ENCODE results near the gene CFAP54.

CFAP54 gene

DNA sequence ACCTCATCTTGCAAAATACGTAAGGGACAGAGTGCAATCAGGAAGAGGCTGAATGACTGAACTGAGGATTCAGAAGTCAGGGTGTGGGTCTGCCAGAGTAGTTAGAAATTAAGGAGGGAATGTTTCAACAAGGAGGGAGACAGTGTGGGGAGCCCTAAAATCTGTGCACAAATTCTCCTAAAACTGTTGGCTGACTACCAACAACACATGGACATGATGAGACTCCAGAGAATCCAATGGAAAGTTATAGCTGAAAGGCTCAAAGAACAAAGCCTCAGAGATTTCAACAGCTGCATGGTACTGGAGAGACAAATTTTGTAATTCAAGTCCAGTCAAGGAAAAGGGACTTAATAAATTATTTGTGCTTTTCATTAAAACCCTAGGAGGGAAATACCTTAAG is 381.6 kb downstream of the CFAP54 start:
- H3K4me3 ChIP-seq (ENCODE audit: low read length in 2 of 2): no peak overlapping the region
- no peak overlapping the region for H3K27ac ChIP-seq (ENCODE audit: low read depth in 2 of 2, low read length in 2 of 2)
- no peaks in the 10 kb centered on the region for H3K4me1 ChIP-seq (ENCODE audit: control insufficient read depth in 2 of 2, insufficient read depth in 2 of 2, low read length in 2 of 2)

DNA sequence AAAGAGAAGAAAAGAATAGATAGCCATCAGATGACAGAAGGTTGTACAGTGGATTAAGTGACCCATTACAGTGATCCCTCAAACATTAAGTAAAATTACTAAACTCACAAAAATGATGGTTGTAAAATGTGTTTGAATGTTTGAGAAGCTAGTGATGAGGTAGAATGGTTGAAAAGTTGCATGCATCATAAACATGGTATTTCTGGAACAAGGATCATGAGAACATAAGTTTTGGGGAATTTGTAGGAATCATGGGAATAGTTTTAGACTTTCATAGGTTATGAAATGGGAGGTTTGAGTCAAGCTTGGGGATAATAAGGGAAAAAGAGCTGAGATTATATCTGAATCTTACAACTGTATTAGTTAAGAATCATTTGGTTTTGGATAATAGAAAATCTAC is 383.6 kb downstream of the CFAP54 start:
- Histone ChIP-seq H3K9ac (ENCODE audit: low read depth in 1 of 2, low read length in 2 of 2) (no peak overlapping the region), H3K9me3 (ENCODE audit: control insufficient read depth in 2 of 2, low read length in 2 of 2) (no peaks in the 10 kb centered on the region), H3K27ac (ENCODE audit: low read depth in 2 of 2, low read length in 2 of 2) (no peak overlapping the region), H3K4me3 (ENCODE audit: low read length in 2 of 2) (no peak overlapping the region), H3K36me3 (ENCODE audit: control insufficient read depth in 2 of 2, insufficient read depth in 2 of 2, low read length in 2 of 2) (no peaks in the 10 kb centered on the region), H3K27me3 (ENCODE audit: control insufficient read depth in 2 of 2, insufficient read depth in 2 of 2, low read length in 2 of 2) (peaks cover 0 to under 1% of the 10 kb centered on the region in 2 donors), H3K4me1 (ENCODE audit: control insufficient read depth in 2 of 2, insufficient read depth in 2 of 2, low read length in 2 of 2) (no peaks in the 10 kb centered on the region)

More for the DNA sequence above, 381.6 kb downstream of the CFAP54 start:
- Histone ChIP-seq H3K9me3 (ENCODE audit: control insufficient read depth in 2 of 2, low read length in 2 of 2) (no peaks in the 10 kb centered on the region), H3K36me3 (ENCODE audit: control insufficient read depth in 2 of 2, insufficient read depth in 2 of 2, low read length in 2 of 2) (no peaks in the 10 kb centered on the region), H3K27me3 (ENCODE audit: control insufficient read depth in 2 of 2, insufficient read depth in 2 of 2, low read length in 2 of 2) (no peaks in the 10 kb centered on the region), H3K9ac (ENCODE audit: low read depth in 1 of 2, low read length in 2 of 2) (no peak overlapping the region)

DNA sequence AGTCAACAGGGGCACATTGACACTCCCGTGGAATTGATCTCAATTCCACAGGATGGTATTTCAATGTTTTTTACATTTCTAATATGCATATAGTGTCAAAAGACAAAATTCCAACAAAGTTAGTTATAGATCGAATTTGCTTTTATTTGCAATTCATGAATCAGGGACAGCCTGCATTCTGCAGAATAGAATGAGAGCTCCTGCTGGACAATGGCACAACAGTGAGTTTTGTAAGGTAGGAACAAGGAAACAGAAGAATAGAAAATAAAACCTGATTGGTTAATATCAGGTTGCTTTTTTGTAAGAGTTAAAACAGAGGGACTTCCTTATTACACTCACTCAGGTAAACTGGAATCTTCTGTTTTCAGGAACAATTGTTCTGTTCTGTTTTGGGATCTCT is 384.8 kb downstream of the CFAP54 start:
- Histone ChIP-seq H3K36me3 (ENCODE audit: control insufficient read depth in 2 of 2, insufficient read depth in 2 of 2, low read length in 2 of 2) (no peaks in the 10 kb centered on the region), H3K4me1 (ENCODE audit: control insufficient read depth in 2 of 2, insufficient read depth in 2 of 2, low read length in 2 of 2) (no peaks in the 10 kb centered on the region), H3K27me3 (ENCODE audit: control insufficient read depth in 2 of 2, insufficient read depth in 2 of 2, low read length in 2 of 2) (peaks cover 0 to 2% of the 10 kb centered on the region in 2 donors), H3K9ac (ENCODE audit: low read depth in 1 of 2, low read length in 2 of 2) (no peak overlapping the region), H3K27ac (ENCODE audit: low read depth in 2 of 2, low read length in 2 of 2) (no peak overlapping the region), H3K9me3 (ENCODE audit: control insufficient read depth in 2 of 2, low read length in 2 of 2) (no peaks in the 10 kb centered on the region), H3K4me3 (ENCODE audit: low read length in 2 of 2) (no peak overlapping the region)

DNA sequence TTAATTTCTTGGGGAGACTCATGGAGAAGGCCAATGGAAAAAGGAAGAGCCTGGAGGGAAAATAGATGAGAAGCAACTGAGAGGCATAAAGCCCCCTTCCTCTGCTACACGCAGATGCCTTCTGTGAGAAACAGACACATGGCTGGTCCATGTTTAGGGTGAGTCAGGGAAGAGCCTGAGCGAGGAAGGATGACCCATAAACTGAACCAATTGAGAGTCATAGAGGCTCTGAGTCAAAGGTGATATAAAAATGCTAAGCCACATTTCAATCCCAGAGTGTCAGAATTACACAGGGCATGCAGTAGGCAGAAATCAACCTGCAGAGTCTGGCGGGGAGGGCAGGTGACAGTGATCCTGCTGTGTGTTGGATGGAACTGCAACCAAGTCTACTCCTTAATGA is 387.6 kb downstream of the CFAP54 start:
- Histone ChIP-seq H3K4me1 (ENCODE audit: control insufficient read depth in 2 of 2, insufficient read depth in 2 of 2, low read length in 2 of 2) (no peaks in the 10 kb centered on the region), H3K27me3 (ENCODE audit: control insufficient read depth in 2 of 2, insufficient read depth in 2 of 2, low read length in 2 of 2) (peaks cover 0 to 2% of the 10 kb centered on the region in 2 donors), H3K9me3 (ENCODE audit: control insufficient read depth in 2 of 2, low read length in 2 of 2) (no peaks in the 10 kb centered on the region), H3K27ac (ENCODE audit: low read depth in 2 of 2, low read length in 2 of 2) (no peak overlapping the region), H3K9ac (ENCODE audit: low read depth in 1 of 2, low read length in 2 of 2) (no peak overlapping the region), H3K4me3 (ENCODE audit: low read length in 2 of 2) (no peak overlapping the region), H3K36me3 (ENCODE audit: control insufficient read depth in 2 of 2, insufficient read depth in 2 of 2, low read length in 2 of 2) (no peaks in the 10 kb centered on the region)

DNA sequence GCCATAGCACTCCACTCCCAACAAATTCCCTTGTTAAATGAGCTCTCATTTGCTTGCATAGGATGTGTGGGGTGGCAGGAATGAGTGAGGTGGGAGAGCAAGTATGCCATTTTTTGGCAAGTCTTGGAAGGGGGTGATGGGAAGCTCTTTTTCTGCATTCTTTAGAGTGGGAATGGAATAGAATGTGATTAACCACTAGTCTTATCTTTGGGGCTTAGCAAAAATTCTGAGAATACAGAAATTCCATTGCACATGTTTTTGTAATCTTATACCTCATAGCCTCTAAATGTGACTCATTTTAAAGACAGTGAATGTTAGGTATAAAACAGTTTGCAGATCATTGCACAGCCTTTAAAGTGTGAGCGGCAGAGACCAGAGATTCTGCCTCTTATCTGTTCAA is 389.3 kb downstream of the CFAP54 start:
- Histone ChIP-seq H3K9ac (ENCODE audit: low read depth in 1 of 2, low read length in 2 of 2) (no peak overlapping the region), H3K27ac (ENCODE audit: low read depth in 2 of 2, low read length in 2 of 2) (no peak overlapping the region), H3K9me3 (ENCODE audit: control insufficient read depth in 2 of 2, low read length in 2 of 2) (no peaks in the 10 kb centered on the region), H3K27me3 (ENCODE audit: control insufficient read depth in 2 of 2, insufficient read depth in 2 of 2, low read length in 2 of 2) (peaks cover 0 to 2% of the 10 kb centered on the region in 2 donors), H3K4me1 (ENCODE audit: control insufficient read depth in 2 of 2, insufficient read depth in 2 of 2, low read length in 2 of 2) (no peaks in the 10 kb centered on the region), H3K4me3 (ENCODE audit: low read length in 2 of 2) (no peak overlapping the region), H3K36me3 (ENCODE audit: control insufficient read depth in 2 of 2, insufficient read depth in 2 of 2, low read length in 2 of 2) (no peaks in the 10 kb centered on the region)

DNA sequence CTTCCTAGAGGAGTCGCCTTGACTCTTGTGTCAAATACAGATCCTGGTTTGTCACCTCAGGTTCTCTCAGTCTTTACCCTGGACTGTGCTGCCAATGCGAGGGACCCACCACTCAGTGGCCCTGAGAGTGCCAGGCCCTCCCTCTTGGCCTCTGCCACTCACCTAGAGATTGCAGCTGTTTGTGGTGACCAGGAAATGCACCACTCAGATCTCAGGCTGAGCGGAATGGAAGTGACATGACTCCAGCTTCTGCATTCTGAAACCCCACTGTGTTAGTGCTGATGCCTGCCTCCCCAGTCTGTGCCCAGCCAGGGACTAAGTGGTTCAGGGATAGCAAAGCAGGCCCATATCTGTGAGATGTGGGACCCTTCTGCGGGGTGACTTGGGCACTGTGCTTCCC is 389.9 kb downstream of the CFAP54 start:
- no peak overlapping the region for H3K9ac ChIP-seq (ENCODE audit: low read depth in 1 of 2, low read length in 2 of 2)
- H3K4me3 ChIP-seq (ENCODE audit: low read length in 2 of 2): no peak overlapping the region
- H3K4me1 ChIP-seq (ENCODE audit: control insufficient read depth in 2 of 2, insufficient read depth in 2 of 2, low read length in 2 of 2): no peaks in the 10 kb centered on the region
- peaks cover 0 to 2% of the 10 kb centered on the region in 2 donors for H3K27me3 ChIP-seq (ENCODE audit: control insufficient read depth in 2 of 2, insufficient read depth in 2 of 2, low read length in 2 of 2)
- no peak overlapping the region for H3K27ac ChIP-seq (ENCODE audit: low read depth in 2 of 2, low read length in 2 of 2)
- H3K36me3 ChIP-seq (ENCODE audit: control insufficient read depth in 2 of 2, insufficient read depth in 2 of 2, low read length in 2 of 2): no peaks in the 10 kb centered on the region
- no peaks in the 10 kb centered on the region for H3K9me3 ChIP-seq (ENCODE audit: control insufficient read depth in 2 of 2, low read length in 2 of 2)

DNA sequence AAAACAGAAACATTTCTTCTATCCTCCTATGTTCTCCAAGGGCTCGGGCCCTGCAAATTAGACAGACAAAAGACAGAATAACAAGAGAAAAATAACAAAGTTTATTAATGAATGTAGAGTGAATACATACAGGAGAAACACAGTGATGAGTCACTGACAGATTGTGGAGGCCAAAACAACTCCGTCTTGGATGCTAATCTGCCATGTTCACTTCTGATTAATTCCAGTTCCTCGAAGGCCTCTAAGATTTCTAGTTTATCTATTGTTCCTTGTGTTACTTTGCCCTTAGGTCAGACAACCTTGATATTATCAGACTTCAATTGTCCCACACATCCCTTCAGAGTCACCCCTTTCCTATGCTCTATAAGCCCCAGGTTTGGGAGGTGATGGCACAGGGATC is 390.8 kb downstream of the CFAP54 start:
- H3K36me3 ChIP-seq (ENCODE audit: control insufficient read depth in 2 of 2, insufficient read depth in 2 of 2, low read length in 2 of 2): no peaks in the 10 kb centered on the region
- H3K27ac ChIP-seq (ENCODE audit: low read depth in 2 of 2, low read length in 2 of 2): no peak overlapping the region
- H3K9me3 ChIP-seq (ENCODE audit: control insufficient read depth in 2 of 2, low read length in 2 of 2): no peaks in the 10 kb centered on the region
- H3K9ac ChIP-seq (ENCODE audit: low read depth in 1 of 2, low read length in 2 of 2): no peak overlapping the region
- H3K4me1 ChIP-seq (ENCODE audit: control insufficient read depth in 2 of 2, insufficient read depth in 2 of 2, low read length in 2 of 2): no peaks in the 10 kb centered on the region
- H3K27me3 ChIP-seq (ENCODE audit: control insufficient read depth in 2 of 2, insufficient read depth in 2 of 2, low read length in 2 of 2): peaks cover 0 to 2% of the 10 kb centered on the region in 2 donors
- H3K4me3 ChIP-seq (ENCODE audit: low read length in 2 of 2): no peak overlapping the region

DNA sequence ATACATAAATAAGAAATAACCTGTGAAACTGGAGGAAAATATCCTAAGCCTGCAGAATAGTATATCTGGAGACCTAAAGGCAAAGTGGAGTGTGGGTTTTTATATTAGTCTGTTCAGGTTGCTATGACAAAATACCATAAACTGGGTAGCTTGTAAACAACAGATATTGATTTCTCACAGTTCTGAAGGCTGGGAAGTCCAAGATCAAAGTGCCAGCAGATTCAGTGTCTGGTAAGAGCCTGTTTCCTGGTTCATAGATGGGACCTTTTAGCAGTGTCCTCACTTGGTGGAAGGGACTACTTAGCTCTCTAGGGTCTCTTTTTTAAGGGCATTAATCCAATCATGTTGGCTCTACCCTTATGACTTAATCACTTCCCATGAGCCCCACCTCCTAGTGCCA is 392.2 kb downstream of the CFAP54 start:
- no peak overlapping the region for H3K9ac ChIP-seq (ENCODE audit: low read depth in 1 of 2, low read length in 2 of 2)
- H3K4me1 ChIP-seq (ENCODE audit: control insufficient read depth in 2 of 2, insufficient read depth in 2 of 2, low read length in 2 of 2): no peaks in the 10 kb centered on the region
- peaks cover 0 to 2% of the 10 kb centered on the region in 2 donors for H3K27me3 ChIP-seq (ENCODE audit: control insufficient read depth in 2 of 2, insufficient read depth in 2 of 2, low read length in 2 of 2)
- H3K36me3 ChIP-seq (ENCODE audit: control insufficient read depth in 2 of 2, insufficient read depth in 2 of 2, low read length in 2 of 2): no peaks in the 10 kb centered on the region
- H3K9me3 ChIP-seq (ENCODE audit: control insufficient read depth in 2 of 2, low read length in 2 of 2): no peaks in the 10 kb centered on the region
- H3K27ac ChIP-seq (ENCODE audit: low read depth in 2 of 2, low read length in 2 of 2): no peak overlapping the region
- no peak overlapping the region for H3K4me3 ChIP-seq (ENCODE audit: low read length in 2 of 2)

DNA sequence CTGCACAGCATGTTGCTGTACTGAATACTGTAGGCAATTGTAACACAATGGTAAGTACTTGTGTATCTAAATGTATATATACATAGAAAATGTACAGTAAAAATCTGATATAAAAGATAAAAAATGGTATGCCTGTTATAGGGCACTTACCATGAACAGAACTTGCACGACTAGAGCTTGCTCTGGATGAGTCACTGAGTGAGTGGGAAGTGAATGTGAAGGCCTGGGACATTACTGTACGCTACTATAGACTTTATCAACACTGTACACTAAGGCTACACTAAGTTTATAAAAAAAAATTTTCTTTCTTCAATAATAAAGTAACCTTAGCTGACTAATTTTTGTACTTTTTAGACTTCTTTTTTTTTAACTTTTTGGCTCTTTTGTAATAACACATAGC is 393.5 kb downstream of the CFAP54 start:
- Histone ChIP-seq H3K9ac (ENCODE audit: low read depth in 1 of 2, low read length in 2 of 2) (no peak overlapping the region), H3K27ac (ENCODE audit: low read depth in 2 of 2, low read length in 2 of 2) (no peak overlapping the region), H3K4me3 (ENCODE audit: low read length in 2 of 2) (no peak overlapping the region), H3K27me3 (ENCODE audit: control insufficient read depth in 2 of 2, insufficient read depth in 2 of 2, low read length in 2 of 2) (peaks cover 0 to 2% of the 10 kb centered on the region in 2 donors), H3K36me3 (ENCODE audit: control insufficient read depth in 2 of 2, insufficient read depth in 2 of 2, low read length in 2 of 2) (no peaks in the 10 kb centered on the region), H3K4me1 (ENCODE audit: control insufficient read depth in 2 of 2, insufficient read depth in 2 of 2, low read length in 2 of 2) (no peaks in the 10 kb centered on the region), H3K9me3 (ENCODE audit: control insufficient read depth in 2 of 2, low read length in 2 of 2) (no peaks in the 10 kb centered on the region)

DNA sequence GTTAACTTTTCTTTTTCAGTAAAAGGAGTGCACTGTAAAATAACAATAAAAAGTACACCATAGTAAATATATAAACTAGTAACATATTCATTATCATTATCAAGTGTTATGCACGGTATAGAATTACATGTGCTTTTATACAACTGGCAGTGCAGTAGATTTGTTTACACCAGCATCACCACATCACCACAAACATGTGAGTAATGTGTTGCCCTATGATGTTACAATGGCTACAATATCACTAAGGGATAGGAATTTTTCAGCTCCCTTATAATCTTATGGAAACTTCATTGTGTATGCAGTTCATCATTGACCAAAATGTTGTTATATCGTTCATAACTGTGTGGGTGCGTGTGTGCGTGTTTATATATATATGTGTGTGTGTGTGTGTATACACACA is 394.2 kb downstream of the CFAP54 start:
- Histone ChIP-seq H3K4me3 (ENCODE audit: low read length in 2 of 2) (no peak overlapping the region), H3K9ac (ENCODE audit: low read depth in 1 of 2, low read length in 2 of 2) (no peak overlapping the region), H3K4me1 (ENCODE audit: control insufficient read depth in 2 of 2, insufficient read depth in 2 of 2, low read length in 2 of 2) (no peaks in the 10 kb centered on the region), H3K36me3 (ENCODE audit: control insufficient read depth in 2 of 2, insufficient read depth in 2 of 2, low read length in 2 of 2) (no peaks in the 10 kb centered on the region), H3K27ac (ENCODE audit: low read depth in 2 of 2, low read length in 2 of 2) (no peak overlapping the region), H3K27me3 (ENCODE audit: control insufficient read depth in 2 of 2, insufficient read depth in 2 of 2, low read length in 2 of 2) (no peaks in the 10 kb centered on the region), H3K9me3 (ENCODE audit: control insufficient read depth in 2 of 2, low read length in 2 of 2) (no peaks in the 10 kb centered on the region)

Data from mucosa of rectum (tissue), 2 donors.